ENCODE results near the gene PIGQ.

Gene PIGQ

DNA sequence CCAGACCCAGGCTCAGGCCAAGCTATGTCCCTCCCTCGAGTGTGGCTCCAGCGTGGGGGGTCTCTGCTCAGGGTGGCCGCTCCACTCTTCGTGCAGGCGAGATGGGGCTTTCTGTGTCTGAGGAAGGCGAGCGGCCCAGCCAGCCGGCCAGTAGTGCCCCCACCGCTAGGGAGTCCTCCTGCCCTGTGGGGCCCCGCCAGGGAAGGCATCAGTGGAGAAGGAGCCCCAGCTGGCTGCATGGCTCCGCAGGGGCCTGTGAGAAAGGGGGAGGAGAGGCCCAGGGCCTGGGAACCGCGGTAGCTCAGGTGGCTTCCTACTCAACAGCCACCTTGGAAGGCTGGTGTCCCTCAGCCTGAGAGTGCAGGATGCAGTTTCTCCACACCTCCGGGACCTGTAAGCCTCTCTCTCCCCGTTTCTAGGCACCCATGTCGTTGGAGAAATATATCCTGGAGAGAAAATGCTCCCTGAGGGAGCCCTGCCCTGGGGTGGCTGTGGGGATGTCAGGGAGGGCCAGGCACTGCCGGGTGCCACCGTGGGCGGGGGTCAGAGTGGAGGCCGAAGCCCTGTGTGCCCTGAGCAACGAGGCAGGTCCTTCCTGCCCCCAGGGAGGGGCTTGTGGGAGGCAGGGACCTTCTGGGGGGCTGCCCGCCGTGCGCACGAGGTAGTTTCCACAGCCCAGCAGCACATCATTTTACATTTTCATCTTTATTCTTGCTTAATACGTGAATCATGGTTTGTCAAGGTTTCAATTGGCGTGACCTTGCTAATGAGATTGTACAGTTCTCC is 3.3 kb downstream of the PIGQ start:
- H2BK15ac ChIP-seq (ENCODE audit: low read length) = no peak overlapping the region
- H3K23ac ChIP-seq (ENCODE audit: low read depth, low read length, poor library complexity) = no peak overlapping the region
- H2BK12ac ChIP-seq (ENCODE audit: low read length) = no peak overlapping the region
- no peaks in the 10 kb centered on the region for H3K9me3 ChIP-seq (replicated peaks in 1 of 2; ENCODE audit: control insufficient read depth in 2 of 2, insufficient read depth in 1 of 2, low read depth in 1 of 2, low read length in 2 of 2)
- no peak overlapping the region for H2BK120ac ChIP-seq (ENCODE audit: low read depth, low read length)
- no CpG with 5 or more reads among the region's 27 CpGs for WGBS, 2 donors (ENCODE audit: extremely low coverage in 2 of 2, insufficient read length in 2 of 2, insufficient replicate concordance in 1 of 2)
- no peak overlapping the region for H3K4me3 ChIP-seq (ENCODE audit: low read length in 2 of 2)
- H3K14ac ChIP-seq (ENCODE audit: low read length) = no peak overlapping the region
- no peak overlapping the region for H3K4me2 ChIP-seq (ENCODE audit: insufficient read depth, low read length, poor library complexity, severe bottlenecking)
- no peak overlapping the region for H3K9ac ChIP-seq (ENCODE audit: low read depth, low read length, poor library complexity)
- H3K27me3 ChIP-seq (ENCODE audit: control insufficient read depth in 3 of 3, insufficient read depth in 3 of 3, low read depth in 1 of 3, low read length in 3 of 3) = no peaks in the 10 kb centered on the region
- peaks cover 27% of the 10 kb centered on the region for H3K79me1 ChIP-seq (ENCODE audit: low read depth, low read length)
- no peak overlapping the region for H3K4ac ChIP-seq (ENCODE audit: low read length)
- no peak overlapping the region for H4K91ac ChIP-seq (ENCODE audit: low read depth, low read length, poor library complexity)
- H2BK5ac ChIP-seq (ENCODE audit: low read length) = no peak overlapping the region
- no peak overlapping the region for H3K18ac ChIP-seq (ENCODE audit: low read length)
- no peak overlapping the region for H2AFZ ChIP-seq (ENCODE audit: low read length)
- peaks cover 6 to 10% of the 10 kb centered on the region in 2 donors for H3K4me1 ChIP-seq (ENCODE audit: control insufficient read depth in 2 of 2, insufficient read depth in 1 of 2, low read depth in 1 of 2, low read length in 2 of 2)
- DNase-seq (ENCODE audit: low spot score) = no peak
- peaks cover 19 to 39% of the 10 kb centered on the region in 2 donors for H3K36me3 ChIP-seq (replicated peaks in 1 of 2; ENCODE audit: control insufficient read depth in 2 of 2, insufficient read depth in 2 of 2, low read length in 2 of 2)
- H4K8ac ChIP-seq (ENCODE audit: low read depth, low read length) = no peak overlapping the region
- H3K27ac ChIP-seq (replicated peaks; ENCODE audit: low read length) = no peak overlapping the region
- H2AK5ac ChIP-seq (ENCODE audit: low read depth, low read length) = no peak overlapping the region

DNA sequence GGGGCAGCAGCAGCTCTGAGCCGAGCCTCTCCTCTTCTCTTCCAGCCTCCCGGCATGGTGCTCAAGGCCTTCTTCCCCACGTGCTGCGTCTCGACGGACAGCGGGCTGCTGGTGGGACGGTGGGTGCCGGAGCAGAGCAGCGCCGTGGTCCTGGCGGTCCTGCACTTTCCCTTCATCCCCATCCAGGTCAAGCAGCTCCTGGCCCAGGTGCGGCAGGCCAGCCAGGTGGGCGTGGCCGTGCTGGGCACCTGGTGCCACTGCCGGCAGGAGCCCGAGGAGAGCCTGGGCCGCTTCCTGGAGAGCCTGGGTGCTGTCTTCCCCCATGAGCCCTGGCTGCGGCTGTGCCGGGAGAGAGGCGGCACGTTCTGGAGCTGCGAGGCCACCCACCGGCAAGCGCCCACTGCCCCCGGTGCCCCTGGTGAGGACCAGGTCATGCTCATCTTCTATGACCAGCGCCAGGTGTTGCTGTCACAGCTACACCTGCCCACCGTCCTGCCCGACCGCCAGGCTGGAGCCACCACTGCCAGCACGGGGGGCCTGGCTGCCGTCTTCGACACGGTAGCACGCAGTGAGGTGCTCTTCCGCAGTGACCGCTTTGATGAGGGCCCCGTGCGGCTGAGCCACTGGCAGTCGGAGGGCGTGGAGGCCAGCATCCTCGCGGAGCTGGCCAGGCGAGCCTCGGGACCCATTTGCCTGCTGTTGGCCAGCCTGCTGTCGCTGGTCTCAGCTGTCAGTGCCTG is 4.4 kb downstream of the PIGQ start:
- Histone ChIP-seq H3K14ac (ENCODE audit: low read length) (no peak overlapping the region), H3K4ac (ENCODE audit: low read length) (no peak overlapping the region), H4K91ac (ENCODE audit: low read depth, low read length, poor library complexity) (no peak overlapping the region), H3K9ac (ENCODE audit: low read depth, low read length, poor library complexity) (no peak overlapping the region), H3K9me3 (replicated peaks in 1 of 2; ENCODE audit: control insufficient read depth in 2 of 2, insufficient read depth in 1 of 2, low read depth in 1 of 2, low read length in 2 of 2) (no peaks in the 10 kb centered on the region), H2BK15ac (ENCODE audit: low read length) (no peak overlapping the region), H3K27me3 (ENCODE audit: control insufficient read depth in 3 of 3, insufficient read depth in 3 of 3, low read depth in 1 of 3, low read length in 3 of 3) (no peaks in the 10 kb centered on the region), H3K18ac (ENCODE audit: low read length) (no peak overlapping the region), H3K23ac (ENCODE audit: low read depth, low read length, poor library complexity) (no peak overlapping the region), H2AFZ (ENCODE audit: low read length) (no peak overlapping the region), H2AK5ac (ENCODE audit: low read depth, low read length) (no peak overlapping the region), H3K4me1 (ENCODE audit: control insufficient read depth in 2 of 2, insufficient read depth in 1 of 2, low read depth in 1 of 2, low read length in 2 of 2) (peaks cover 2 to 5% of the 10 kb centered on the region in 2 donors), H2BK5ac (ENCODE audit: low read length) (no peak overlapping the region), H3K79me1 (ENCODE audit: low read depth, low read length) (peaks cover 27% of the 10 kb centered on the region), H2BK12ac (ENCODE audit: low read length) (no peak overlapping the region), H4K8ac (ENCODE audit: low read depth, low read length) (no peak overlapping the region), H2BK120ac (ENCODE audit: low read depth, low read length) (no peak overlapping the region), H3K4me3 (ENCODE audit: low read length in 2 of 2) (no peak overlapping the region), H3K4me2 (ENCODE audit: insufficient read depth, low read length, poor library complexity, severe bottlenecking) (no peak overlapping the region), H3K27ac (replicated peaks; ENCODE audit: low read length) (no peak overlapping the region), H3K36me3 (replicated peaks in 1 of 2; ENCODE audit: control insufficient read depth in 2 of 2, insufficient read depth in 2 of 2, low read length in 2 of 2) (peaks cover 19 to 39% of the 10 kb centered on the region in 2 donors)
- no peak for DNase-seq (ENCODE audit: low spot score)
- no CpG with 5 or more reads among the region's 46 CpGs for WGBS, 2 donors (ENCODE audit: extremely low coverage in 2 of 2, insufficient read length in 2 of 2, insufficient replicate concordance in 1 of 2)

DNA sequence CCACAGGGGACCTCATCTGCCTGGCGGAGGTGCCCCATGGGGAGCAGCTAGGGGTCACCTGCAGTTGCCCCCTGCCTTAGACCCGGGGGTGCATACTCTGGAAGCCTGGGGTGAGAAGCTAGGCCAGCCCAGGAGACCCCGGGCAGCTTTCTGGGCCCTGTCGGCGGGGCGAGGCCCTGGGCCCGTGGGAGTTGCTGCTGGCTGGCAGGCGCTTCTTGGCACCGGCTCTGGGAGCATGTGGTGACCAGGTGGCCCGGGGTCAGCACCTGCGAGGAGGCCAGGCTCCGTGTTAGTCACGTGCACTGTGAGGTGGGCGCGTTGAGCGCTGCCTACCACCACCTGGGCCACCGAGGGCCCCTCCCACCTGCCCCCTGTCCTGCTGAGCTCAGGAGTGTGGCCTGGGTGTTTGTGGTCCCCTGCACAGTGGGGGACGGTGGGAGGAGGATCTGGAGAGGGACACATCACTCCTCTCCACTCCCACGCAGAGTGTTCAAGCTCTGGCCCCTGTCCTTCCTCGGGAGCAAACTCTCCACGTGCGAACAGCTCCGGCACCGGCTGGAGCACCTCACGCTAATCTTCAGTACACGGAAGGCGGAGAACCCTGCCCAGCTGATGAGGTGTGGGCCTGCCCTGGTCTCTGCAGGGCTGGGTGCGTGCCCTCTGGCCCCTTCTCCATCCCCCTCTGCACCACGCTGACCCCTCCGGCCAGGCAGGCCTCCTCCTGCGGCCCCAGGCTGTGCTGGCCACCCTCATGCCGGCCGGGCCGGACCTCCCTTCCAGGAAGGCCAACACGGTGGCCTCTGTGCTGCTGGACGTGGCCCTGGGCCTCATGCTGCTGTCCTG is 5.8 kb downstream of the PIGQ start:
- Histone ChIP-seq H3K14ac (ENCODE audit: low read length) (peak overlapping the region; percentile 8), H2AFZ (ENCODE audit: low read length) (no peak overlapping the region), H4K91ac (ENCODE audit: low read depth, low read length, poor library complexity) (no peak overlapping the region), H3K4me3 (ENCODE audit: low read length in 2 of 2) (peak overlapping the region in 1 of 2 donors; percentile 12), H3K4me2 (ENCODE audit: insufficient read depth, low read length, poor library complexity, severe bottlenecking) (no peak overlapping the region), H3K27ac (replicated peaks; ENCODE audit: low read length) (no peak overlapping the region), H2BK12ac (ENCODE audit: low read length) (peak overlapping the region; percentile 84), H3K4ac (ENCODE audit: low read length) (no peak overlapping the region), H3K23ac (ENCODE audit: low read depth, low read length, poor library complexity) (no peak overlapping the region), H2BK15ac (ENCODE audit: low read length) (no peak overlapping the region), H3K27me3 (ENCODE audit: control insufficient read depth in 3 of 3, insufficient read depth in 3 of 3, low read depth in 1 of 3, low read length in 3 of 3) (no peaks in the 10 kb centered on the region), H2AK5ac (ENCODE audit: low read depth, low read length) (no peak overlapping the region), H3K36me3 (replicated peaks in 1 of 2; ENCODE audit: control insufficient read depth in 2 of 2, insufficient read depth in 2 of 2, low read length in 2 of 2) (peaks cover 19 to 42% of the 10 kb centered on the region in 2 donors), H3K9me3 (replicated peaks in 1 of 2; ENCODE audit: control insufficient read depth in 2 of 2, insufficient read depth in 1 of 2, low read depth in 1 of 2, low read length in 2 of 2) (no peaks in the 10 kb centered on the region), H3K18ac (ENCODE audit: low read length) (no peak overlapping the region), H4K8ac (ENCODE audit: low read depth, low read length) (peak overlapping the region; percentile 72), H2BK5ac (ENCODE audit: low read length) (no peak overlapping the region), H2BK120ac (ENCODE audit: low read depth, low read length) (no peak overlapping the region), H3K79me1 (ENCODE audit: low read depth, low read length) (peaks cover 24% of the 10 kb centered on the region), H3K9ac (ENCODE audit: low read depth, low read length, poor library complexity) (peak overlapping the region; percentile 70), H3K4me1 (ENCODE audit: control insufficient read depth in 2 of 2, insufficient read depth in 1 of 2, low read depth in 1 of 2, low read length in 2 of 2) (peaks cover 0 to 2% of the 10 kb centered on the region in 2 donors)
- WGBS, 2 donors (ENCODE audit: extremely low coverage in 2 of 2, insufficient read length in 2 of 2, insufficient replicate concordance in 1 of 2) = no CpG with 5 or more reads among the region's 36 CpGs
- DNase-seq (ENCODE audit: low spot score) = no peak
